Measurements from ENCODE around the gene PHF11.
"Not testable (repeated sequence)": the region's sequence is repeated elsewhere in the genome, so short reads cannot be mapped to it uniquely, and the experiment has no call there.

PHF11 gene

GRCh38 chr13:49472186-49472585 lies 23.6 kb upstream of the PHF11 start:
- Mint-ChIP-seq H3K4me1 (no peaks in the 10 kb centered on the region), H3K4me3 (no peak overlapping the region), H3K27ac (no peak overlapping the region), H3K36me3 (peaks cover 98% of the 10 kb centered on the region), H3K9me3 (no peaks in the 10 kb centered on the region)
- ATAC-seq (no peak), DNase-seq (ENCODE audit: low spot score in 2 of 2) (no peak)

- DNase-seq (ENCODE audit: low spot score in 2 of 2) (no peak), ATAC-seq (no peak)
- Mint-ChIP-seq H3K9me3 (no peaks in the 10 kb centered on the region), H3K36me3 (peaks cover 85% of the 10 kb centered on the region), H3K4me1 (no peaks in the 10 kb centered on the region), H3K27ac (peak overlapping the region; percentile 60), H3K4me3 (no peak overlapping the region)
These were observed 19.2 kb upstream of the PHF11 start for GRCh38 chr13:49476529-49476928.

- no peak for DNase-seq (ENCODE audit: low spot score in 2 of 2)
- Mint-ChIP-seq H3K36me3 (peaks cover 80% of the 10 kb centered on the region), H3K27ac (no peak overlapping the region), H3K4me3 (no peak overlapping the region), H3K9me3 (no peaks in the 10 kb centered on the region), H3K4me1 (no peaks in the 10 kb centered on the region)
- no peak for ATAC-seq
These were observed 14.0 kb upstream of the PHF11 start for GRCh38 chr13:49481788-49482187.

- Mint-ChIP-seq H3K9me3 (no peaks in the 10 kb centered on the region), H3K4me3 (no peak overlapping the region), H3K27ac (no peak overlapping the region), H3K4me1 (no peaks in the 10 kb centered on the region), H3K36me3 (peaks cover 54% of the 10 kb centered on the region)
- DNase-seq (ENCODE audit: low spot score in 2 of 2) (no peak), ATAC-seq (no peak)
These were observed 7.2 kb upstream of the PHF11 start for GRCh38 chr13:49488563-49488962.

GRCh38 chr13:49494645-49495044 lies 1.1 kb upstream of the PHF11 start:
- Mint-ChIP-seq H3K9me3 (peaks cover 7% of the 10 kb centered on the region), H3K4me1 (peaks cover 44% of the 10 kb centered on the region), H3K36me3 (peaks cover 47% of the 10 kb centered on the region), H3K27ac (peak overlapping the region; percentile 92), H3K4me3 (peak overlapping the region; percentile 87)
- DNase-seq (ENCODE audit: low spot score in 2 of 2), result no peak
- ATAC-seq, result no peak

GRCh38 chr13:49496837-49497236 lies 1.1 kb downstream of the PHF11 start:
- Mint-ChIP-seq H3K27ac (peak overlapping the region; percentile 92), H3K36me3 (peaks cover 64% of the 10 kb centered on the region)
- peak; percentile 34 for ATAC-seq

GRCh38 chr13:49497272-49497671 lies 1.5 kb downstream of the PHF11 start:
- H3K4me1 Mint-ChIP-seq, result peaks cover 55% of the 10 kb centered on the region
- H3K4me3 Mint-ChIP-seq, result peak overlapping the region; percentile 87
- peak overlapping the region; percentile 92 for H3K27ac Mint-ChIP-seq
- H3K36me3 Mint-ChIP-seq, result peaks cover 65% of the 10 kb centered on the region
- DNase-seq (ENCODE audit: low spot score in 2 of 2), result no peak
- peaks cover 7% of the 10 kb centered on the region for H3K9me3 Mint-ChIP-seq
- no peak for ATAC-seq

More at GRCh38 chr13:49496837-49497236, 1.1 kb downstream of the PHF11 start:
- not testable (repeated sequence) for H3K9me3 Mint-ChIP-seq
- peaks cover 55% of the 10 kb centered on the region for H3K4me1 Mint-ChIP-seq
- DNase-seq (ENCODE audit: low spot score in 2 of 2), result peak; percentile 37 to 82
- H3K4me3 Mint-ChIP-seq, result peak overlapping the region; percentile 87

GRCh38 chr13:49498206-49498605 lies 2.5 kb downstream of the PHF11 start:
- DNase-seq (ENCODE audit: low spot score in 2 of 2) (no peak), ATAC-seq (no peak)
- Mint-ChIP-seq H3K4me1 (peaks cover 58% of the 10 kb centered on the region), H3K27ac (peak overlapping the region; percentile 92), H3K9me3 (peaks cover 7% of the 10 kb centered on the region), H3K4me3 (peak overlapping the region; percentile 87), H3K36me3 (peaks cover 74% of the 10 kb centered on the region)

- DNase-seq (ENCODE audit: low spot score in 2 of 2), result peak in 1 of 2 donors; percentile 55
- peaks cover 54% of the 10 kb centered on the region for H3K4me1 Mint-ChIP-seq
- ATAC-seq, result peak; percentile 15
- H3K27ac Mint-ChIP-seq, result no peak overlapping the region
- peaks cover 7% of the 10 kb centered on the region for H3K9me3 Mint-ChIP-seq
- H3K36me3 Mint-ChIP-seq, result peaks cover 70% of the 10 kb centered on the region
- peak overlapping the region; percentile 38 for H3K4me3 Mint-ChIP-seq
These were observed 4.3 kb downstream of the PHF11 start for GRCh38 chr13:49499889-49500660.

- no peak for ATAC-seq
- Mint-ChIP-seq H3K4me3 (no peak overlapping the region), H3K4me1 (peaks cover 56% of the 10 kb centered on the region), H3K9me3 (peaks cover under 1% of the 10 kb centered on the region), H3K36me3 (peaks cover 70% of the 10 kb centered on the region), H3K27ac (no peak overlapping the region)
- no peak for DNase-seq (ENCODE audit: low spot score in 2 of 2)
These were observed 7.2 kb downstream of the PHF11 start for GRCh38 chr13:49502954-49503353.

- H3K36me3 Mint-ChIP-seq, result peaks cover 70% of the 10 kb centered on the region
- ATAC-seq (no peak), DNase-seq (ENCODE audit: low spot score in 2 of 2) (no peak)
- H3K4me3 Mint-ChIP-seq, result no peak overlapping the region
- H3K9me3 Mint-ChIP-seq, result no peaks in the 10 kb centered on the region
- peaks cover 46% of the 10 kb centered on the region for H3K4me1 Mint-ChIP-seq
- H3K27ac Mint-ChIP-seq, result no peak overlapping the region
These were observed 8.2 kb downstream of the PHF11 start for GRCh38 chr13:49503951-49504350.

- Mint-ChIP-seq H3K36me3 (peaks cover 96% of the 10 kb centered on the region), H3K4me3 (no peak overlapping the region), H3K27ac (peak overlapping the region; percentile 55), H3K4me1 (peaks cover 15% of the 10 kb centered on the region), H3K9me3 (no peaks in the 10 kb centered on the region)
- DNase-seq (ENCODE audit: low spot score in 2 of 2) (no peak), ATAC-seq (no peak)
These were observed 16.8 kb downstream of the PHF11 start for GRCh38 chr13:49512578-49512977.

- peaks cover 100% of the 10 kb centered on the region for H3K36me3 Mint-ChIP-seq
- H3K27ac Mint-ChIP-seq, result peak overlapping the region; percentile 7
- no peak for ATAC-seq
- H3K9me3 Mint-ChIP-seq, result no peaks in the 10 kb centered on the region
- no peak overlapping the region for H3K4me3 Mint-ChIP-seq
- H3K4me1 Mint-ChIP-seq, result no peaks in the 10 kb centered on the region
- no peak for DNase-seq (ENCODE audit: low spot score in 2 of 2)
These were observed 20.7 kb downstream of the PHF11 start for GRCh38 chr13:49516467-49516866.

GRCh38 chr13:49517461-49517860 lies 21.7 kb downstream of the PHF11 start:
- Mint-ChIP-seq H3K4me1 (no peaks in the 10 kb centered on the region), H3K27ac (peak overlapping the region; percentile 7), H3K9me3 (no peaks in the 10 kb centered on the region), H3K36me3 (peaks cover 100% of the 10 kb centered on the region), H3K4me3 (no peak overlapping the region)
- ATAC-seq, result no peak
- no peak for DNase-seq (ENCODE audit: low spot score in 2 of 2)

GRCh38 chr13:49521224-49521623 lies 25.5 kb downstream of the PHF11 start:
- no peak overlapping the region for H3K27ac Mint-ChIP-seq
- peaks cover 95% of the 10 kb centered on the region for H3K36me3 Mint-ChIP-seq
- no peaks in the 10 kb centered on the region for H3K9me3 Mint-ChIP-seq
- H3K4me1 Mint-ChIP-seq, result no peaks in the 10 kb centered on the region
- DNase-seq (ENCODE audit: low spot score in 2 of 2) (no peak), ATAC-seq (no peak)
- H3K4me3 Mint-ChIP-seq, result no peak overlapping the region

- H3K4me3 Mint-ChIP-seq, result no peak overlapping the region
- DNase-seq (ENCODE audit: low spot score in 2 of 2), result no peak
- H3K4me1 Mint-ChIP-seq, result no peaks in the 10 kb centered on the region
- H3K36me3 Mint-ChIP-seq, result peaks cover 93% of the 10 kb centered on the region
- no peaks in the 10 kb centered on the region for H3K9me3 Mint-ChIP-seq
- H3K27ac Mint-ChIP-seq, result peak overlapping the region; percentile 37
- peak; percentile 63 for ATAC-seq
These were observed 29.2 kb downstream of the PHF11 start for GRCh38 chr13:49524740-49525501.
